ENCODE results near the gene ZNF778. TPM values are rescaled to one million over a fixed set of nuclear protein-coding genes. Genes with fewer than 3 reads are reported as not detected.

ZNF778 gene
- total RNA-seq, 1 donor from 2014 or later = 13.7 TPM

GRCh38 chr16:89275284-89275584, 57.7 kb downstream of the ZNF778 start:
- DNase-seq (ENCODE audit: low read depth, low spot score) = no peak

- no peak for DNase-seq (ENCODE audit: low read depth, low spot score)
Observed at GRCh38 chr16:89275837-89276720, 58.6 kb downstream of the ZNF778 start.

- no peak for DNase-seq (ENCODE audit: low read depth, low spot score)
Observed at GRCh38 chr16:89277049-89277448, 59.5 kb downstream of the ZNF778 start.

- no peak for DNase-seq (ENCODE audit: low read depth, low spot score)
Observed at GRCh38 chr16:89277641-89278341, 60.3 kb downstream of the ZNF778 start.

GRCh38 chr16:89278441-89279240, 61.1 kb downstream of the ZNF778 start:
- DNase-seq (ENCODE audit: low read depth, low spot score) = no peak

GRCh38 chr16:89279666-89280481, 62.4 kb downstream of the ZNF778 start:
- no peak for DNase-seq (ENCODE audit: low read depth, low spot score)

- no peak for DNase-seq (ENCODE audit: low read depth, low spot score)
Observed at GRCh38 chr16:89280546-89281188, 63.2 kb downstream of the ZNF778 start.

- no peak for DNase-seq (ENCODE audit: low read depth, low spot score)
Observed at GRCh38 chr16:89281189-89281577, 63.7 kb downstream of the ZNF778 start.

GRCh38 chr16:89281829-89282228, 64.3 kb downstream of the ZNF778 start:
- no peak for DNase-seq (ENCODE audit: low read depth, low spot score)

GRCh38 chr16:89282523-89282922, 65.0 kb downstream of the ZNF778 start:
- DNase-seq (ENCODE audit: low read depth, low spot score) = no peak

GRCh38 chr16:89283449-89283848, 65.9 kb downstream of the ZNF778 start:
- no peak for DNase-seq (ENCODE audit: low read depth, low spot score)

GRCh38 chr16:89285381-89285780, 67.9 kb downstream of the ZNF778 start:
- no peak for DNase-seq (ENCODE audit: low read depth, low spot score)

- no peak for DNase-seq (ENCODE audit: low read depth, low spot score)
Observed at GRCh38 chr16:89286096-89286495, 68.6 kb downstream of the ZNF778 start.

Other genes with a start within 250 kb of the ZNF778 start
- not detected in 2 replicates for gene CBFA2T3, start 240.5 kb upstream of the ZNF778 start, total RNA-seq
- gene ACSF3, start 123.9 kb upstream of the ZNF778 start, total RNA-seq = 27.5 and 32.2 TPM in 2 replicates
- gene CDH15, start 46.0 kb upstream of the ZNF778 start, total RNA-seq = 0.04 and 0.07 TPM in 2 replicates
- 0.13 and 0.18 TPM in 2 replicates for gene SLC22A31, start 17.2 kb upstream of the ZNF778 start, total RNA-seq

Measured in pulmonary artery endothelial cell (primary cell).